GM12878 (cell line): Measurements from ENCODE around the gene PAXX.

ENCODE experiments used
- BMI1 ChIP-seq: fragments of 450-650 bp; IDR thresholded peaks from 2 replicates; pipeline ENCODE4 v1.6.1; 2016; ENCODE audit warnings: mild to moderate bottlenecking, moderate library complexity, borderline replicate concordance
- CHD4 ChIP-seq: fragments of 200-600 bp; sonication (generic); IDR thresholded peaks from 2 replicates; pipeline ENCODE4 v1.6.1; 2016; ENCODE audit warnings: mild to moderate bottlenecking
- EP300 ChIP-seq, 2 experiments: fragments of 150-350 bp in 1 of 2; IDR thresholded peaks; 2 replicates each; pipeline ENCODE4 v1.6.1; 2011 to 2012; ENCODE audit warnings: low read depth in 2 of 2, low read length in 2 of 2, borderline replicate concordance in 1 of 2, improper control_type of control experiment in 1 of 2, inconsistent platforms in 1 of 2; ENCODE audit not compliant: control insufficient read depth in 1 of 2
- HDAC6 ChIP-seq: fragments of 200-600 bp; sonication (generic); IDR thresholded peaks from one replicate; pipeline ENCODE4 v1.8.0; 2017; ENCODE audit warnings: antibody characterized with exemption; ENCODE audit not compliant: unreplicated experiment
- HSF1 ChIP-seq: fragments of 150-350 bp; IDR thresholded peaks from 2 replicates; pipeline ENCODE4 v1.6.1; 2014; ENCODE audit warnings: mild to moderate bottlenecking, low read depth, low read length
- NBN ChIP-seq: fragments of 450-650 bp; IDR thresholded peaks from 2 replicates; pipeline ENCODE4 v1.6.1; 2016
- NR2C2 ChIP-seq: IDR thresholded peaks from 2 replicates; pipeline ENCODE4 v1.6.1; 2011; ENCODE audit warnings: borderline replicate concordance, low read depth; ENCODE audit not compliant: control insufficient read depth, insufficient read length
- POLR2A ChIP-seq: IDR thresholded peaks from 2 replicates; pipeline ENCODE4 v1.6.1; 2011; ENCODE audit warnings: low read depth, mild to moderate bottlenecking, low read length
- RAD21 ChIP-seq: IDR thresholded peaks from 2 replicates; pipeline ENCODE4 v1.6.1; 2011; ENCODE audit warnings: mild to moderate bottlenecking, low read depth, low read length, moderate library complexity; ENCODE audit not compliant: insufficient read depth
- SIN3A ChIP-seq: IDR thresholded peaks from 2 replicates; pipeline ENCODE4 v1.6.1; 2012; ENCODE audit warnings: low read depth, low read length, improper control_type of control experiment
- SP1 ChIP-seq: IDR thresholded peaks from one replicate; pipeline ENCODE4 v1.6.1; 2011; ENCODE audit warnings: low read depth, low read length
- TAF1 ChIP-seq: IDR thresholded peaks from 2 replicates; pipeline ENCODE4 v1.6.1; 2011; ENCODE audit warnings: mild to moderate bottlenecking, low read depth, low read length, borderline replicate concordance
- TF ChIP-seq, protein P1 (sequence below), 3 experiments: IDR thresholded peaks in 2 of 3; conservative IDR thresholded peaks in 1 of 3; 2 replicates each; pipeline ENCODE4 v1.5.1; 2011; ENCODE audit warnings: low read depth in 3 of 3, low read length in 3 of 3, mild to moderate bottlenecking in 3 of 3, control low read depth in 2 of 3, moderate library complexity in 2 of 3, inconsistent platforms in 1 of 3, mixed read lengths in 1 of 3; ENCODE audit not compliant: control insufficient read depth in 2 of 3, insufficient read depth in 1 of 3; ENCODE audit errors: extremely low read depth in 1 of 3
- TF ChIP-seq, protein P2 (sequence below): IDR thresholded peaks from 2 replicates; pipeline ENCODE4 v1.6.1; 2012; ENCODE audit warnings: mild to moderate bottlenecking, low read depth, low read length

DNA sequence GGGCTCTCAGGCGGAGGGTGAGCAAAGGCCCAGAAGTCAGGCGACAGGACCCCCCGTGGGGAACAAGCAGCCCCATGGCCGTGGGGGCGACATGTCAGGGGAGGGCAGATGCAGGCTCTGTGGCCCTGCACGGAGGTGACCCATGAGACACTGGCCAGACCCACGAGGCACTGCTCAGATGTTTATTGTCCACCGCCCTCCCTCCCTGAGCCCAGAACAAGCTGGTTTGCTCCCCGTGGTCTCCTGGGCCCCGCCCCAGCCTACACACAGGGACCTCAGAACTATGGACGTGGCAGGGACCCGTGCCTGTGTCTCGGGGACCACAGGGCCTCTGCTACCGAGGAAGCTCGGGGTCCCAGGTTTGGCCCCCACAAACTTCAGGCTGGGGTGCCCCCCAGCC, 37.8 kb downstream of the PAXX start:
- TF ChIP-seq NR2C2: no peak
- no peak for TF ChIP-seq CHD4
- TF ChIP-seq HDAC6: no peak
- TF ChIP-seq POLR2A: no peak
- no peak for TF ChIP-seq TAF1
- TF ChIP-seq, protein P1, sequence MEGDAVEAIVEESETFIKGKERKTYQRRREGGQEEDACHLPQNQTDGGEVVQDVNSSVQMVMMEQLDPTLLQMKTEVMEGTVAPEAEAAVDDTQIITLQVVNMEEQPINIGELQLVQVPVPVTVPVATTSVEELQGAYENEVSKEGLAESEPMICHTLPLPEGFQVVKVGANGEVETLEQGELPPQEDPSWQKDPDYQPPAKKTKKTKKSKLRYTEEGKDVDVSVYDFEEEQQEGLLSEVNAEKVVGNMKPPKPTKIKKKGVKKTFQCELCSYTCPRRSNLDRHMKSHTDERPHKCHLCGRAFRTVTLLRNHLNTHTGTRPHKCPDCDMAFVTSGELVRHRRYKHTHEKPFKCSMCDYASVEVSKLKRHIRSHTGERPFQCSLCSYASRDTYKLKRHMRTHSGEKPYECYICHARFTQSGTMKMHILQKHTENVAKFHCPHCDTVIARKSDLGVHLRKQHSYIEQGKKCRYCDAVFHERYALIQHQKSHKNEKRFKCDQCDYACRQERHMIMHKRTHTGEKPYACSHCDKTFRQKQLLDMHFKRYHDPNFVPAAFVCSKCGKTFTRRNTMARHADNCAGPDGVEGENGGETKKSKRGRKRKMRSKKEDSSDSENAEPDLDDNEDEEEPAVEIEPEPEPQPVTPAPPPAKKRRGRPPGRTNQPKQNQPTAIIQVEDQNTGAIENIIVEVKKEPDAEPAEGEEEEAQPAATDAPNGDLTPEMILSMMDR (IDR thresholded peaks at IDR 0.05 in 2 of 3, conservative IDR thresholded peaks at IDR 0.05 in 1 of 3; ENCODE audit: control insufficient read depth in 2 of 3, extremely low read depth in 1 of 3, insufficient read depth in 1 of 3, low read depth in 3 of 3, low read length in 3 of 3): no peak
- TF ChIP-seq NBN: no peak
- TF ChIP-seq RAD21: no peak
- TF ChIP-seq SP1: no peak
- TF ChIP-seq HSF1: no peak
- no peak for TF ChIP-seq EP300 (IDR thresholded peaks at IDR 0.05; ENCODE audit: borderline replicate concordance in 1 of 2, control insufficient read depth in 1 of 2, low read depth in 2 of 2, low read length in 2 of 2)
- no peak for TF ChIP-seq SIN3A
- no peak for TF ChIP-seq BMI1
- TF ChIP-seq, protein P2, sequence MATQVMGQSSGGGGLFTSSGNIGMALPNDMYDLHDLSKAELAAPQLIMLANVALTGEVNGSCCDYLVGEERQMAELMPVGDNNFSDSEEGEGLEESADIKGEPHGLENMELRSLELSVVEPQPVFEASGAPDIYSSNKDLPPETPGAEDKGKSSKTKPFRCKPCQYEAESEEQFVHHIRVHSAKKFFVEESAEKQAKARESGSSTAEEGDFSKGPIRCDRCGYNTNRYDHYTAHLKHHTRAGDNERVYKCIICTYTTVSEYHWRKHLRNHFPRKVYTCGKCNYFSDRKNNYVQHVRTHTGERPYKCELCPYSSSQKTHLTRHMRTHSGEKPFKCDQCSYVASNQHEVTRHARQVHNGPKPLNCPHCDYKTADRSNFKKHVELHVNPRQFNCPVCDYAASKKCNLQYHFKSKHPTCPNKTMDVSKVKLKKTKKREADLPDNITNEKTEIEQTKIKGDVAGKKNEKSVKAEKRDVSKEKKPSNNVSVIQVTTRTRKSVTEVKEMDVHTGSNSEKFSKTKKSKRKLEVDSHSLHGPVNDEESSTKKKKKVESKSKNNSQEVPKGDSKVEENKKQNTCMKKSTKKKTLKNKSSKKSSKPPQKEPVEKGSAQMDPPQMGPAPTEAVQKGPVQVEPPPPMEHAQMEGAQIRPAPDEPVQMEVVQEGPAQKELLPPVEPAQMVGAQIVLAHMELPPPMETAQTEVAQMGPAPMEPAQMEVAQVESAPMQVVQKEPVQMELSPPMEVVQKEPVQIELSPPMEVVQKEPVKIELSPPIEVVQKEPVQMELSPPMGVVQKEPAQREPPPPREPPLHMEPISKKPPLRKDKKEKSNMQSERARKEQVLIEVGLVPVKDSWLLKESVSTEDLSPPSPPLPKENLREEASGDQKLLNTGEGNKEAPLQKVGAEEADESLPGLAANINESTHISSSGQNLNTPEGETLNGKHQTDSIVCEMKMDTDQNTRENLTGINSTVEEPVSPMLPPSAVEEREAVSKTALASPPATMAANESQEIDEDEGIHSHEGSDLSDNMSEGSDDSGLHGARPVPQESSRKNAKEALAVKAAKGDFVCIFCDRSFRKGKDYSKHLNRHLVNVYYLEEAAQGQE: no peak
